HEK293T (cell line): ENCODE data around the gene SMURF1.

Experiments
- BHLHE40 ChIP-seq: fragments of 450-650 bp; IDR thresholded peaks from 2 replicates; pipeline ENCODE4 v1.6.1; 2016; ENCODE audit warnings: mild to moderate bottlenecking, moderate library complexity, borderline replicate concordance
- ELF4 ChIP-seq: fragments of 450-650 bp; IDR thresholded peaks from 2 replicates; pipeline ENCODE4 v1.6.1; 2017; ENCODE audit warnings: antibody characterized with exemption
- FOXA1 ChIP-seq: fragments of 450-650 bp; IDR thresholded peaks from 2 replicates; pipeline ENCODE4 v1.6.1; 2016; ENCODE audit warnings: mild to moderate bottlenecking
- FOXK2 ChIP-seq: fragments of 450-650 bp; IDR thresholded peaks from 2 replicates; pipeline ENCODE4 v1.6.1; 2016; ENCODE audit warnings: mild to moderate bottlenecking
- FOXM1 ChIP-seq: fragments of 450-650 bp; IDR thresholded peaks from 2 replicates; pipeline ENCODE4 v1.6.1; 2017; ENCODE audit warnings: mild to moderate bottlenecking, borderline replicate concordance
- LEF1 ChIP-seq: fragments of 450-650 bp; IDR thresholded peaks from 2 replicates; pipeline ENCODE4 v1.6.1; 2017; ENCODE audit warnings: mild to moderate bottlenecking, borderline replicate concordance
- PKNOX1 ChIP-seq: fragments of 450-650 bp; IDR thresholded peaks from 2 replicates; pipeline ENCODE4 v1.6.1; 2016
- SP1 ChIP-seq: fragments of 450-650 bp; IDR thresholded peaks from 2 replicates; pipeline ENCODE4 v1.6.1; 2017

- TF ChIP-seq ELF4 (no peak), BHLHE40 (no peak), SP1 (no peak), FOXM1 (no peak), FOXA1 (no peak), FOXK2 (no peak), PKNOX1 (no peak), LEF1 (no peak)
Observed at GRCh38 chr7:99004216-99004615, 139.7 kb downstream of the SMURF1 start.
